Gastrocnemius medialis (tissue), 4 donors: ENCODE measurements around the gene SLC35D2.

ENCODE experiments used
- CTCF ChIP-seq, 5 experiments: fragments of 450-650 bp in 3 of 5; fragments of 200-600 bp in 2 of 5; sonication (generic) in 2 of 5; IDR thresholded peaks in 4 of 5; conservative IDR thresholded peaks in 1 of 5; 1 replicate in 4 of 5; 2 replicates in 1 of 5; pipeline ENCODE4 v1.5.1; 2016 to 2019; ENCODE audit warnings: antibody characterized with exemption in 5 of 5, mild to moderate bottlenecking in 3 of 5, moderate library complexity in 3 of 5
- POLR2A ChIP-seq, 2 donors: fragments of 450-650 bp; IDR thresholded peaks; one replicate each; pipeline ENCODE4 v1.6.1; 2017; ENCODE audit warnings: antibody characterized with exemption in 2 of 2, mild to moderate bottlenecking in 2 of 2, moderate library complexity in 2 of 2

GRCh38 chr9:96320749-96321280 lies 62.7 kb downstream of the SLC35D2 start:
- TF ChIP-seq CTCF (IDR thresholded peaks at IDR 0.05 in 4 of 5, conservative IDR thresholded peaks at IDR 0.05 in 1 of 5) (no peak), POLR2A (IDR thresholded peaks at IDR 0.05) (no peak)
